Measurements from ENCODE around the gene CAB39.

CAB39 gene

GRCh38 chr2:230840301-230840700, 127.7 kb downstream of the CAB39 start:
- no peak for ATAC-seq (replicated peaks)
- no peak overlapping the region for H3K27ac Mint-ChIP-seq
- no peaks in the 10 kb centered on the region for H3K36me3 Mint-ChIP-seq (ENCODE audit: insufficient read depth)
- peaks cover 20 to 43% of the 10 kb centered on the region in 2 donors for H3K27me3 Mint-ChIP-seq
- H3K9me3 Mint-ChIP-seq = peaks cover 3 to 10% of the 10 kb centered on the region in 2 donors
- no peak for DNase-seq
- no peaks in the 10 kb centered on the region for H3K4me1 Mint-ChIP-seq (ENCODE audit: low read depth in 2 of 2)
- H3K4me3 Mint-ChIP-seq = no peak overlapping the region

- Mint-ChIP-seq H3K36me3 (ENCODE audit: insufficient read depth) (no peaks in the 10 kb centered on the region), H3K4me1 (ENCODE audit: low read depth in 2 of 2) (no peaks in the 10 kb centered on the region), H3K27me3 (peaks cover 40 to 51% of the 10 kb centered on the region in 2 donors), H3K27ac (no peak overlapping the region), H3K9me3 (peaks cover 3 to 10% of the 10 kb centered on the region in 2 donors), H3K4me3 (no peak overlapping the region)
- ATAC-seq (replicated peaks) = no peak
- DNase-seq = no peak
Observed at GRCh38 chr2:230842473-230842872, 129.8 kb downstream of the CAB39 start.

GRCh38 chr2:230843132-230843531, 130.5 kb downstream of the CAB39 start:
- peaks cover 5% of the 10 kb centered on the region for H3K36me3 Mint-ChIP-seq (ENCODE audit: insufficient read depth)
- no peak overlapping the region for H3K27ac Mint-ChIP-seq
- H3K27me3 Mint-ChIP-seq = peaks cover 47 to 57% of the 10 kb centered on the region in 2 donors
- H3K4me3 Mint-ChIP-seq = no peak overlapping the region
- DNase-seq (no peak), ATAC-seq (replicated peaks) (no peak)
- H3K4me1 Mint-ChIP-seq (ENCODE audit: low read depth in 2 of 2) = peaks cover 5% of the 10 kb centered on the region in 2 donors
- peaks cover 3 to 9% of the 10 kb centered on the region in 2 donors for H3K9me3 Mint-ChIP-seq

DNA sequence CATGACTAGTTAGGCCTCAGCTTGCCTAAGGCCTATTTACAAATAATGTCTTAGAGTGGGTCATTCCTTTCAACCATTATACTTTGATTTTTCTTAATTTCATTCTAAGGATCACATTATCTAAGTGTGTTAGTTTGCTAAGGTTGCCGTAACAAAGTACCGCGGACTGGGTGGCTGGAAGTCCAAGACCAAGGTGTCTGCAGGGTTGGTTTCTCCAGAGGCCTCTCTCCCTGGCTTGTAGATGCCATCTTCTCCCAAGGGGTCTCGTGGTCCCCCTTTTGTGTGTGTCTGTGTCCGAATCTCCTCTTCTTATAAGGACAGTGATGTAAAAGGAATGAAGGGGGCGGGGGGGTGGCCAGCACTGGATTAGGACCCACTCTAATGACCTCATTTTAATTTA, 133.7 kb downstream of the CAB39 start:
- H3K9me3 Mint-ChIP-seq = no peaks in the 10 kb centered on the region
- no peak overlapping the region for H3K4me3 Mint-ChIP-seq
- peaks cover 5% of the 10 kb centered on the region for H3K36me3 Mint-ChIP-seq (ENCODE audit: insufficient read depth)
- ATAC-seq (replicated peaks) (no peak), DNase-seq (no peak)
- no peak overlapping the region for H3K27ac Mint-ChIP-seq
- peaks cover 66% of the 10 kb centered on the region in 2 donors for H3K27me3 Mint-ChIP-seq
- peaks cover 8 to 12% of the 10 kb centered on the region in 2 donors for H3K4me1 Mint-ChIP-seq (ENCODE audit: low read depth in 2 of 2)

GRCh38 chr2:230847883-230848388, 135.3 kb downstream of the CAB39 start:
- ATAC-seq (replicated peaks) = peak; percentile 94
- peaks cover 60 to 73% of the 10 kb centered on the region in 2 donors for H3K27me3 Mint-ChIP-seq
- peaks cover 5% of the 10 kb centered on the region for H3K36me3 Mint-ChIP-seq (ENCODE audit: insufficient read depth)

GRCh38 chr2:230849633-230850357, 137.2 kb downstream of the CAB39 start:
- DNase-seq (peak; percentile 68 to 72 (median 71)), ATAC-seq (replicated peaks) (peak; percentile 69)
- Mint-ChIP-seq H3K36me3 (ENCODE audit: insufficient read depth) (peaks cover 5% of the 10 kb centered on the region), H3K27me3 (peaks cover 66 to 79% of the 10 kb centered on the region in 2 donors), H3K4me1 (ENCODE audit: low read depth in 2 of 2) (peaks cover 8 to 12% of the 10 kb centered on the region in 2 donors), H3K9me3 (no peaks in the 10 kb centered on the region), H3K27ac (no peak overlapping the region), H3K4me3 (no peak overlapping the region)

More at GRCh38 chr2:230847883-230848388, 135.3 kb downstream of the CAB39 start:
- H3K27ac Mint-ChIP-seq = no peak overlapping the region
- DNase-seq = peak; percentile 84 to 88 (median 85)
- H3K4me1 Mint-ChIP-seq (ENCODE audit: low read depth in 2 of 2) = peaks cover 8 to 12% of the 10 kb centered on the region in 2 donors
- no peak overlapping the region for H3K4me3 Mint-ChIP-seq
- no peaks in the 10 kb centered on the region for H3K9me3 Mint-ChIP-seq

GRCh38 chr2:230850358-230850658, 137.7 kb downstream of the CAB39 start:
- Mint-ChIP-seq H3K4me1 (ENCODE audit: low read depth in 2 of 2) (peaks cover 8 to 12% of the 10 kb centered on the region in 2 donors), H3K36me3 (ENCODE audit: insufficient read depth) (peaks cover 5% of the 10 kb centered on the region), H3K27me3 (peaks cover 66 to 77% of the 10 kb centered on the region in 2 donors), H3K9me3 (no peaks in the 10 kb centered on the region), H3K27ac (no peak overlapping the region), H3K4me3 (no peak overlapping the region)
- no peak for ATAC-seq (replicated peaks)
- no peak for DNase-seq

- peaks cover 77 to 79% of the 10 kb centered on the region in 2 donors for H3K27me3 Mint-ChIP-seq
- no peak for DNase-seq
- no peak overlapping the region for H3K4me3 Mint-ChIP-seq
- H3K9me3 Mint-ChIP-seq = no peaks in the 10 kb centered on the region
- peaks cover 8 to 12% of the 10 kb centered on the region in 2 donors for H3K4me1 Mint-ChIP-seq (ENCODE audit: low read depth in 2 of 2)
- H3K36me3 Mint-ChIP-seq (ENCODE audit: insufficient read depth) = peaks cover 8% of the 10 kb centered on the region
- no peak overlapping the region for H3K27ac Mint-ChIP-seq
- no peak for ATAC-seq (replicated peaks)
Observed at GRCh38 chr2:230852113-230852512, 139.5 kb downstream of the CAB39 start.

DNA sequence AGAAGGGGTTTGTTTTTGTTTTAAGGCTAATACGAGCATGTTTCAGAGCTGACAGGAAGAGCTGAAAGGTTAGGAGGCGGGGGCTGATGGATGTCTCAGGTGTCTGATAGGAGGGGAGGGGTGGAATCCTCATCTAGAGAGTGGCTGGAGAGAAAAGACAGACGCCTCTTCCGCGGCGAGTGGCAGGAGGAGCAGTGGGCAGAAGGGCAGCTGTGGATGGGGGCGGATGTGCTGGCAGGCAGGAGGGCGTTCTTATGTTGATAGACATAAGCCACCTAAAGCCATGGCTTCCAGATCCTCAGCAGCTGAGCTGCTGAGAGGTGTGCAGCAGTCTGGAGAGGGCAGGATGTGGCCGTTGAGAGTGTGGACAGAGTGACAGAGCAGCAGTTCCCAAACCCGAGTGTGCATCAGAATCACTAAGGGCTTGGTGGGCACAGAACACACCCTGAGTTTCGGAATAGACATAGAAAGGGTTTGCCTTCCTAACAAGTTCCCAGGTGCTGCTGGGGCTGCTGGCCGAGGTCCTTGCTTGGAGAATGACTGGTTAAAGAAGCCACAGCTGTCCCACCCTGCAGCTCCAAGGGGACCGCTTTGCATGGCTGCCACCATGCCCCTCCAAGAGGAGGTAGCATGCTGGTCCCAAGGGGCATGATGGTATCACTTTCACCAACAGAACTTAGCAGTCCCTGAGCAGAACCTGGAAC, 149.1 kb downstream of the CAB39 start:
- H3K36me3 Mint-ChIP-seq (ENCODE audit: insufficient read depth) = peaks cover 9% of the 10 kb centered on the region
- H3K27me3 Mint-ChIP-seq = peaks cover 23 to 41% of the 10 kb centered on the region in 2 donors
- H3K9me3 Mint-ChIP-seq = no peaks in the 10 kb centered on the region
- ATAC-seq (replicated peaks) = no peak
- H3K27ac Mint-ChIP-seq = no peak overlapping the region
- H3K4me3 Mint-ChIP-seq = peak overlapping the region in 1 of 2 donors; percentile 2
- H3K4me1 Mint-ChIP-seq (ENCODE audit: low read depth in 2 of 2) = peaks cover 31 to 35% of the 10 kb centered on the region in 2 donors
- no peak for DNase-seq

DNA sequence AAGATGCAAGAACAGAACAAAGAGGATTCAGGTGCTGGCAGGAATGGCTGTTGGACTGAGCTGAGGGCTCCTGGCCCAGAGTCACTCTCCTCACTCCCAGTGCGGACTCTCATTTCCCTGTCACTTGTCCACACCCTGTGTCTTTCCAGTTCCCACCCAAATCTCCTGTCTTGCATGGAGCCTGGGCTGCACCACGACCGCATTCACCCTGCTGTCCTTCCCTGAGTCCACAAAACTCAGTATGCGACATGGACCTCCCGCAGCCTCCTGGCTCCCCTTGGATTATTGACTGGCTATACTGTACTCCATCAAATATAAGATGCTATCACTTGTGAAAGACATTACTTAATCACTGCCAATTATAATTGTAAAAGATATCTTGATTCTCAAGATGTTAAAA, 149.7 kb downstream of the CAB39 start:
- Mint-ChIP-seq H3K4me3 (no peak overlapping the region), H3K27me3 (peaks cover 18 to 35% of the 10 kb centered on the region in 2 donors), H3K4me1 (ENCODE audit: low read depth in 2 of 2) (peaks cover 37 to 41% of the 10 kb centered on the region in 2 donors), H3K27ac (no peak overlapping the region), H3K9me3 (no peaks in the 10 kb centered on the region), H3K36me3 (ENCODE audit: insufficient read depth) (peaks cover 9% of the 10 kb centered on the region)
- no peak for ATAC-seq (replicated peaks)
- DNase-seq = no peak

- peaks cover 38 to 41% of the 10 kb centered on the region in 2 donors for H3K4me1 Mint-ChIP-seq (ENCODE audit: low read depth in 2 of 2)
Observed at GRCh38 chr2:230863031-230863430, 150.4 kb downstream of the CAB39 start.

DNA sequence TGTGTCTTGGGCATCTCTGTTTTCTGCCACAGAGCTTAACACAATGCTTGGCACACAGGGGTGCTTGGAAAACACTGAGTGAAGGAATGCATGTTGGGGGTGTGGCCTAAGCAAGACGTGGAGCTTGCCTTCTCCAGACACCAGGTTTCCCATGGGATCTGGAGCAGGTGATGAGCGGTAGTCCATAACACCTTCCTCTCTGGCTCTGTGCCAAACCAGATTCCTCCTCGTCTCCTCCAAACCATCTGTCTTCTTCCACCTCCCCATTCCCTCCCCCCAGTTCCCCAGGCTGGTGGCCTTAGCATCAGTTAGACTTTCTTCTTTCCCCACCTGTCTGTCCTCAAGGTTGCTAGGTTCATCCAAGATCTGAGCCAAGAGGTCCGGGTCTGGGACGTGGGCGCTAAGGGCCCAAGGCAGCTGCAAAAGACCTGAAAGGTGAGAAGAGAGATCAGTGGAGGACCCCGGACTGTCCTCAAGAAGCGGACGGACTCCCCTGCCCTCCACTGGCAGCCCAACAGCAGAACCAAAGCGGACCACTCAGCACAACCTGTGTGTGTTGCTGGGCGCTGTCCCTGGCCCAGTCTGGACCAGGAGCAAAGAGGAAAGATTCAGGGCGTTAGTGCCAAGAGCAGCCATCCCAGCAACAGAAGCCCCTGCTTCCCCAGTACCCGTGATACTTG, 150.9 kb downstream of the CAB39 start:
- Mint-ChIP-seq H3K27me3 (peaks cover 9 to 23% of the 10 kb centered on the region in 2 donors), H3K36me3 (ENCODE audit: insufficient read depth) (peaks cover 9% of the 10 kb centered on the region), H3K9me3 (no peaks in the 10 kb centered on the region), H3K4me1 (ENCODE audit: low read depth in 2 of 2) (peaks cover 38 to 41% of the 10 kb centered on the region in 2 donors), H3K27ac (peak overlapping the region in 1 of 2 donors; percentile 49), H3K4me3 (peak overlapping the region; percentile 89 to 92)
- no peak for ATAC-seq (replicated peaks)
- no peak for DNase-seq

More at GRCh38 chr2:230863031-230863430, 150.4 kb downstream of the CAB39 start:
- Mint-ChIP-seq H3K36me3 (ENCODE audit: insufficient read depth) (peaks cover 9% of the 10 kb centered on the region), H3K27ac (no peak overlapping the region), H3K4me3 (peak overlapping the region; percentile 89 to 92), H3K27me3 (peaks cover 10 to 28% of the 10 kb centered on the region in 2 donors), H3K9me3 (no peaks in the 10 kb centered on the region)
- ATAC-seq (replicated peaks) = no peak
- DNase-seq = no peak

GRCh38 chr2:230864122-230864604, 151.5 kb downstream of the CAB39 start:
- DNase-seq = no peak
- Mint-ChIP-seq H3K9me3 (no peaks in the 10 kb centered on the region), H3K4me3 (peak overlapping the region; percentile 89 to 92), H3K4me1 (ENCODE audit: low read depth in 2 of 2) (peaks cover 41% of the 10 kb centered on the region in 2 donors), H3K27me3 (peaks cover 9 to 22% of the 10 kb centered on the region in 2 donors), H3K36me3 (ENCODE audit: insufficient read depth) (peaks cover 9% of the 10 kb centered on the region), H3K27ac (peak overlapping the region; percentile 49 to 79)
- no peak for ATAC-seq (replicated peaks)

All from effector memory CD8-positive, alpha-beta T cell (primary cell).